Activated CD8-positive, alpha-beta memory T cell treated with anti-CD3 and anti-CD28 coated beads, Interleukin-2, amount 10 ng/mL, durations not matched to agents 7 days and 5 days (primary cell): ENCODE measurements around the gene BMP2K. TPM values are rescaled to one million over a fixed set of nuclear protein-coding genes. Genes with fewer than 3 reads are reported as not detected.
"Not testable (repeated sequence)": the region's sequence is repeated elsewhere in the genome, so short reads cannot be mapped to it uniquely, and the experiment has no call there.

Experiments used
- ATAC-seq: fragments of 150-1000 bp; cut with Tn5 transposase; one replicate; pipeline ENCODE4 v1.10.0; 2021; ENCODE audit warnings: moderate library complexity
- CTCF ChIA-PET: fragments of 350-600 bp; sonication (Branson Sonifier 250); formaldehyde crosslinking; loops from one replicate; lab custom pipeline; 2021; ENCODE audit warnings: antibody characterized with exemption; lab: Charles Lee
- DNase-seq: peaks from one replicate; pipeline ENCODE4 v3.0.0-alpha.2; 2020
- H3K27ac Mint-ChIP-seq: one replicate; pipeline ENCODE4 v1.8.0; 2021; ENCODE audit warnings: mild to moderate bottlenecking, mixed read lengths
- H3K27me3 Mint-ChIP-seq: one replicate; pipeline ENCODE4 v1.8.0; 2021; ENCODE audit warnings: mixed read lengths
- H3K36me3 Mint-ChIP-seq: one replicate; pipeline ENCODE4 v1.8.0; 2021; ENCODE audit warnings: mild to moderate bottlenecking, mixed read lengths
- H3K4me1 Mint-ChIP-seq: one replicate; pipeline ENCODE4 v1.8.0; 2021; ENCODE audit warnings: mixed read lengths
- H3K4me3 Mint-ChIP-seq: one replicate; pipeline ENCODE4 v1.8.0; 2021; ENCODE audit warnings: mild to moderate bottlenecking, moderate library complexity, mixed read lengths
- H3K9me3 Mint-ChIP-seq: one replicate; pipeline ENCODE4 v1.8.0; 2022; ENCODE audit warnings: low read depth, mixed read lengths
- total RNA-seq, 2 experiments: library from RNA; stranded (reverse); gene quantifications; one replicate each; pipeline ENCODE4 v1.2.3, GENCODE V29; 2021

Gene BMP2K
- total RNA-seq, 2 experiments from 2014 or later, result 17.8 to 30.5 TPM

GRCh38 chr4:78908974-78909373 lies 132.8 kb downstream of the BMP2K start:
- H3K27ac Mint-ChIP-seq, H3K4me1 Mint-ChIP-seq, CTCF ChIA-PET, H3K9me3 Mint-ChIP-seq, H3K4me3 Mint-ChIP-seq, H3K27me3 Mint-ChIP-seq, ATAC-seq, DNase-seq: not testable (repeated sequence)
- peaks cover 20% of the 10 kb centered on the region for H3K36me3 Mint-ChIP-seq

- CTCF ChIA-PET, result interaction anchor here (0.6 kb wide), 1 partner anchor 404 kb away, joined by 3 read pairs; no protein-coding TSS in a partner anchor
- no peak for ATAC-seq
These were observed 134.5 kb downstream of the BMP2K start for GRCh38 chr4:78910612-78911011.

GRCh38 chr4:78922207-78922606 lies 146.1 kb downstream of the BMP2K start:
- no peak for DNase-seq
- Mint-ChIP-seq H3K4me1 (peaks cover 3% of the 10 kb centered on the region), H3K27ac (no peak overlapping the region), H3K4me3 (no peak overlapping the region), H3K27me3 (no peaks in the 10 kb centered on the region), H3K36me3 (peaks cover 16% of the 10 kb centered on the region), H3K9me3 (no peaks in the 10 kb centered on the region)
- no peak for ATAC-seq
- CTCF ChIA-PET, result interaction anchor here (1.4 kb wide), 1 partner anchor 17 kb away, joined by 4 read pairs; the partner anchor contains the start of gene PAQR3

More at GRCh38 chr4:78910612-78911011, 134.5 kb downstream of the BMP2K start:
- DNase-seq, result no peak
- no peak overlapping the region for H3K27ac Mint-ChIP-seq
- no peaks in the 10 kb centered on the region for H3K27me3 Mint-ChIP-seq
- peaks cover 20% of the 10 kb centered on the region for H3K36me3 Mint-ChIP-seq
- no peak overlapping the region for H3K4me3 Mint-ChIP-seq
- no peaks in the 10 kb centered on the region for H3K4me1 Mint-ChIP-seq
- H3K9me3 Mint-ChIP-seq, result no peaks in the 10 kb centered on the region

GRCh38 chr4:78923464-78924312 lies 147.5 kb downstream of the BMP2K start:
- H3K27me3 Mint-ChIP-seq, result no peaks in the 10 kb centered on the region
- peaks cover 18% of the 10 kb centered on the region for H3K36me3 Mint-ChIP-seq
- CTCF ChIA-PET, result interaction anchor here (1.4 kb wide), 1 partner anchor 15 kb away, joined by 4 read pairs; the partner anchor contains the start of gene PAQR3
- H3K9me3 Mint-ChIP-seq, result no peaks in the 10 kb centered on the region
- DNase-seq (no peak), ATAC-seq (no peak)
- H3K4me1 Mint-ChIP-seq, result peaks cover 3% of the 10 kb centered on the region
- no peak overlapping the region for H3K27ac Mint-ChIP-seq
- H3K4me3 Mint-ChIP-seq, result no peak overlapping the region

- Mint-ChIP-seq H3K4me1 (peaks cover 3% of the 10 kb centered on the region), H3K4me3 (no peak overlapping the region), H3K36me3 (peaks cover 27% of the 10 kb centered on the region), H3K9me3 (no peaks in the 10 kb centered on the region), H3K27me3 (no peaks in the 10 kb centered on the region), H3K27ac (no peak overlapping the region)
- no peak for ATAC-seq
- DNase-seq, result no peak
- CTCF ChIA-PET, result interaction anchor here (1.4 kb wide), 1 partner anchor 11 kb away, joined by 3 read pairs; no protein-coding TSS in a partner anchor
These were observed 150.7 kb downstream of the BMP2K start for GRCh38 chr4:78926826-78927225.

- H3K27me3 Mint-ChIP-seq, result no peaks in the 10 kb centered on the region
- ATAC-seq (no peak), DNase-seq (no peak)
- H3K4me3 Mint-ChIP-seq, result no peak overlapping the region
- peaks cover under 1% of the 10 kb centered on the region for H3K4me1 Mint-ChIP-seq
- CTCF ChIA-PET, result no interaction called here
- no peaks in the 10 kb centered on the region for H3K9me3 Mint-ChIP-seq
- H3K27ac Mint-ChIP-seq, result no peak overlapping the region
- H3K36me3 Mint-ChIP-seq, result peaks cover 25% of the 10 kb centered on the region
These were observed 152.7 kb downstream of the BMP2K start for GRCh38 chr4:78928835-78929234.

GRCh38 chr4:78930016-78930629 lies 154.0 kb downstream of the BMP2K start:
- H3K27ac Mint-ChIP-seq, result no peak overlapping the region
- no peak overlapping the region for H3K4me3 Mint-ChIP-seq
- CTCF ChIA-PET, result no interaction called here
- DNase-seq (no peak), ATAC-seq (no peak)
- H3K36me3 Mint-ChIP-seq, result peaks cover 27% of the 10 kb centered on the region
- H3K27me3 Mint-ChIP-seq, result no peaks in the 10 kb centered on the region
- H3K4me1 Mint-ChIP-seq, result no peaks in the 10 kb centered on the region
- no peaks in the 10 kb centered on the region for H3K9me3 Mint-ChIP-seq

GRCh38 chr4:78936989-78937388 lies 160.8 kb downstream of the BMP2K start:
- ATAC-seq (no peak), DNase-seq (no peak)
- Mint-ChIP-seq H3K9me3 (no peaks in the 10 kb centered on the region), H3K4me3 (no peak overlapping the region), H3K27me3 (peaks cover 1% of the 10 kb centered on the region), H3K4me1 (peaks cover 34% of the 10 kb centered on the region), H3K27ac (no peak overlapping the region), H3K36me3 (peaks cover 8% of the 10 kb centered on the region)
- CTCF ChIA-PET, result no interaction called here

GRCh38 chr4:78937837-78938236 lies 161.7 kb downstream of the BMP2K start:
- peaks cover 34% of the 10 kb centered on the region for H3K4me1 Mint-ChIP-seq
- DNase-seq (no peak), ATAC-seq (no peak)
- no peak overlapping the region for H3K27ac Mint-ChIP-seq
- CTCF ChIA-PET, result interaction anchor here (2.9 kb wide), 1 partner anchor 15 kb away, joined by 10 read pairs; no protein-coding TSS in a partner anchor
- peak overlapping the region; percentile 56 for H3K4me3 Mint-ChIP-seq
- peaks cover 6% of the 10 kb centered on the region for H3K36me3 Mint-ChIP-seq
- H3K27me3 Mint-ChIP-seq, result peaks cover 8% of the 10 kb centered on the region
- no peaks in the 10 kb centered on the region for H3K9me3 Mint-ChIP-seq

- H3K4me1 Mint-ChIP-seq, result peaks cover 34% of the 10 kb centered on the region
- peak overlapping the region; percentile 99 for H3K4me3 Mint-ChIP-seq
- H3K36me3 Mint-ChIP-seq, result peaks cover 6% of the 10 kb centered on the region
- H3K27ac Mint-ChIP-seq, result peak overlapping the region; percentile 88
- ATAC-seq (no peak), DNase-seq (no peak)
- no peaks in the 10 kb centered on the region for H3K9me3 Mint-ChIP-seq
- H3K27me3 Mint-ChIP-seq, result peaks cover 13% of the 10 kb centered on the region
- CTCF ChIA-PET, result interaction anchor here (1.3 to 2.9 kb wide), 2 partner anchors 15 to 16 kb away, joined by 4 to 10 read pairs; no protein-coding TSS in a partner anchor
These were observed 162.3 kb downstream of the BMP2K start for GRCh38 chr4:78938474-78938867.

- Mint-ChIP-seq H3K27me3 (peaks cover 18% of the 10 kb centered on the region), H3K4me1 (peaks cover 34% of the 10 kb centered on the region), H3K9me3 (no peaks in the 10 kb centered on the region), H3K4me3 (peak within 1 kb of the TSS; percentile 99), H3K27ac (peak within 1 kb of the TSS; percentile 88), H3K36me3 (peaks cover 6% of the 10 kb centered on the region)
- DNase-seq, result peak; percentile 86
- CTCF ChIA-PET, result interaction anchor here (1.0 to 2.9 kb wide), 3 partner anchors 14 to 1263 kb away, joined by 4 to 10 read pairs (median 4); no protein-coding TSS in a partner anchor
- peak; percentile 98 for ATAC-seq
These were observed 162.9 kb downstream of the BMP2K start, which contains the start of gene PAQR3 for GRCh38 chr4:78938868-78939666. PAQR3 (minus strand) TSS chr4:78939438; CDS start chr4:78939224, 214 bp downstream.

- no peak for ATAC-seq
- peaks cover 4% of the 10 kb centered on the region for H3K36me3 Mint-ChIP-seq
- no peak for DNase-seq
- H3K4me3 Mint-ChIP-seq, result peak overlapping the region; percentile 72
- peaks cover 34% of the 10 kb centered on the region for H3K4me1 Mint-ChIP-seq
- H3K27me3 Mint-ChIP-seq, result peaks cover 23% of the 10 kb centered on the region
- H3K27ac Mint-ChIP-seq, result peak overlapping the region; percentile 76
- CTCF ChIA-PET, result interaction anchor here (1.0 to 2.9 kb wide), 3 partner anchors 13 to 1263 kb away, joined by 4 to 10 read pairs (median 4); no protein-coding TSS in a partner anchor
- H3K9me3 Mint-ChIP-seq, result no peaks in the 10 kb centered on the region
These were observed 163.5 kb downstream of the BMP2K start for GRCh38 chr4:78939667-78940008.

- Mint-ChIP-seq H3K27ac (no peak overlapping the region), H3K36me3 (peaks cover 2% of the 10 kb centered on the region), H3K27me3 (peaks cover 30% of the 10 kb centered on the region), H3K4me1 (peaks cover 33% of the 10 kb centered on the region), H3K4me3 (no peak overlapping the region), H3K9me3 (no peaks in the 10 kb centered on the region)
- CTCF ChIA-PET, result no interaction called here
- no peak for DNase-seq
- no peak for ATAC-seq
These were observed 164.6 kb downstream of the BMP2K start for GRCh38 chr4:78940752-78941151.
